Choroid plexus epithelial cell (primary cell): ENCODE results near the gene HSF4.
A peak's percentile ranks its signal among the peaks of the same experiment; 100 is the strongest.

Experiments used
- DNase-seq: peaks from one replicate; pipeline ENCODE4 v3.0.0-alpha.2; 2010; ENCODE audit warnings: low read depth
- H3K4me3 ChIP-seq: 2 replicates; pipeline ENCODE4 v1.5.1; 2011; ENCODE audit warnings: low read depth, mild to moderate bottlenecking, control low read depth, low read length, moderate library complexity
- CTCF ChIP-seq: conservative IDR thresholded peaks from 2 replicates; pipeline ENCODE4 v1.5.1; 2011; ENCODE audit warnings: low read depth, mild to moderate bottlenecking, control low read depth, inconsistent platforms, low read length, moderate library complexity

Gene HSF4

GRCh38 chr16:67182288-67182687 lies 17.7 kb downstream of the HSF4 start:
- DNase-seq, result no peak
- TF ChIP-seq CTCF, result no peak
- no peak overlapping the region for H3K4me3 ChIP-seq

GRCh38 chr16:67183284-67183626 lies 18.7 kb downstream of the HSF4 start:
- no peak for TF ChIP-seq CTCF
- no peak for DNase-seq
- H3K4me3 ChIP-seq, result peak overlapping the region; percentile 87

- DNase-seq, result peak; percentile 98
- TF ChIP-seq CTCF, result no peak
- H3K4me3 ChIP-seq, result peak within 1 kb of the TSS; percentile 87
These were observed 19.3 kb downstream of the HSF4 start, which contains the start of gene MATCAP1 for GRCh38 chr16:67183627-67184452. MATCAP1 (minus strand) TSS chr16:67183963; CDS start chr16:67180610, 3,353 bp downstream.

- DNase-seq, result no peak
- peak overlapping the region; percentile 87 for H3K4me3 ChIP-seq
- no peak for TF ChIP-seq CTCF
These were observed 20.0 kb downstream of the HSF4 start for GRCh38 chr16:67184453-67184994.

- TF ChIP-seq CTCF, result peak; percentile 92
- peak; percentile 95 for DNase-seq
- H3K4me3 ChIP-seq, result no peak overlapping the region
These were observed 20.6 kb downstream of the HSF4 start for GRCh38 chr16:67184995-67185650.

- no peak for TF ChIP-seq CTCF
- DNase-seq, result no peak
- H3K4me3 ChIP-seq, result no peak overlapping the region
These were observed 21.1 kb downstream of the HSF4 start for GRCh38 chr16:67185651-67186134.
